Uterus (tissue), 2 donors: ENCODE data around the gene TRAF4.

Experiments
- CTCF ChIP-seq, 4 experiments: fragments of 200-600 bp in 2 of 4; fragments of 450-650 bp in 2 of 4; sonication (generic) in 2 of 4; IDR thresholded peaks; one replicate each; pipeline ENCODE4 v1.5.1; 2016 to 2019; ENCODE audit warnings: antibody characterized with exemption in 4 of 4, mild to moderate bottlenecking in 2 of 4, moderate library complexity in 1 of 4
- POLR2A ChIP-seq, 2 donors: fragments of 450-650 bp; IDR thresholded peaks; one replicate each; pipeline ENCODE4 v1.6.1; 2016; ENCODE audit warnings: antibody characterized with exemption in 2 of 2, mild to moderate bottlenecking in 1 of 2, moderate library complexity in 1 of 2

- TF ChIP-seq CTCF (IDR thresholded peaks at IDR 0.05), result no peak
- no peak for TF ChIP-seq POLR2A (IDR thresholded peaks at IDR 0.05)
Observed at GRCh38 chr17:28777178-28777577, 33.4 kb downstream of the TRAF4 start.
